HG03469 (cell line): ENCODE measurements around the gene MCCD1.

Experiments used
- ATAC-seq: cut with Tn5 transposase; IDR thresholded peaks from one replicate; pipeline ENCODE4 v1.9.1; 2021; ENCODE audit warnings: mild to moderate bottlenecking, moderate library complexity, moderate number of reproducible peaks; ENCODE audit not compliant: unreplicated experiment

MCCD1 gene

GRCh38 chr6:31568537-31568961, 39.8 kb downstream of the MCCD1 start:
- ATAC-seq = peak; percentile 53

DNA sequence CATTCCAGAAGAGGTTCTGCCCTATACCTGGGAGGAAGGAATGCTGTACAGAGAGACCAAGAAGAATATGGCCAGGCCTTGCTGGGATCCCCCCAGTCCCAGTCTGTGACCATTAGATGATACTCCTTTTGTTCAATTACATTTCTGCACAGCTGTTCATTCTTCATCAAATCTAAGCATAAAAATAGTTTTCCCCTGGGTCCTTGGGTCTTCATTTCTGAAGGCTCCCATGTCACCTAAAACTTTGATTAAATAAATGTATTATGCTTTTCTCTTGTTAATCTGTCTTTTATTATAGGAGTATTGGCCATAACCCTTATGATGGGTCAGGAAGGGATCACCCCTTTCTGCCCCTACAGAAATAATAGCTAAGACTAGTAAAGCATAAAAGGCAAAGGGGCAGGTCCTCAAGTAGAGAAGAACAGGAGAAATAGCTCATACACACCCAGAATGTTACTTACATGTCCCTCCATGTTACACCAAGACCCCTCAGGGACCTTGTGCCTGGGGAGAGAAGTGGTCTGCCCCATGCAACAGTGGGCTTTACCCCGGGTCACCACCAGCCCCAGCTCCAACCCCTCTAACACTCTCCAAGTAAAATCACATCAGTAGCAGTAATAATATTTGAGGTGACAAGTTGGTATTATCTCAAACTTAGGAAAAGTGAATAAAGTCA, 41.2 kb downstream of the MCCD1 start:
- no peak for ATAC-seq

DNA sequence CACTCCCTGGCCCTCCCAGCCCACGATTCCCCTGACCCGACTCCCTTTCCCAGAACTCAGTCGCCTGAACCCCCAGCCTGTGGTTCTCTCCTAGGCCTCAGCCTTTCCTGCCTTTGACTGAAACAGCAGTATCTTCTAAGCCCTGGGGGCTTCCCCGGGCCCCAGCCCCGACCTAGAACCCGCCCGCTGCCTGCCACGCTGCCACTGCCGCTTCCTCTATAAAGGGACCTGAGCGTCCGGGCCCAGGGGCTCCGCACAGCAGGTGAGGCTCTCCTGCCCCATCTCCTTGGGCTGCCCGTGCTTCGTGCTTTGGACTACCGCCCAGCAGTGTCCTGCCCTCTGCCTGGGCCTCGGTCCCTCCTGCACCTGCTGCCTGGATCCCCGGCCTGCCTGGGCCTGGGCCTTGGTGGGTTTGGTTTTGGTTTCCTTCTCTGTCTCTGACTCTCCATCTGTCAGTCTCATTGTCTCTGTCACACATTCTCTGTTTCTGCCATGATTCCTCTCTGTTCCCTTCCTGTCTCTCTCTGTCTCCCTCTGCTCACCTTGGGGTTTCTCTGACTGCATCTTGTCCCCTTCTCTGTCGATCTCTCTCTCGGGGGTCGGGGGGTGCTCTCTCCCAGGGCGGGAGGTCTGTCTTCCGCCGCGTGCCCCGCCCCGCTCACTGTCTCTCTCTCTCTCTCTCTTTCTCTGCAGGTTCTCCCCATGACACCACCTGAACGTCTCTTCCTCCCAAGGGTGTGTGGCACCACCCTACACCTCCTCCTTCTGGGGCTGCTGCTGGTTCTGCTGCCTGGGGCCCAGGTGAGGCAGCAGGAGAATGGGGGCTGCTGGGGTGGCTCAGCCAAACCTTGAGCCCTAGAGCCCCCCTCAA, 43.5 kb downstream of the MCCD1 start, which contains the start of gene LTA:
Gene LTA, plus strand, starts transcription at position 249 of the 871 bp plus-strand sequence. Its CDS starts 454 bp downstream, at position 703.
- ATAC-seq = no peak

- no peak for ATAC-seq
Measured at GRCh38 chr6:31573239-31574105, 44.7 kb downstream of the MCCD1 start.

GRCh38 chr6:31574106-31575061, 45.6 kb downstream of the MCCD1 start:
- no peak for ATAC-seq

GRCh38 chr6:31575335-31575901, 46.7 kb downstream of the MCCD1 start, which contains the start of gene TNF:
TNF (plus strand) TSS chr6:31575565; CDS start chr6:31575742, 177 bp downstream.
- no peak for ATAC-seq

GRCh38 chr6:31575952-31576685, 47.4 kb downstream of the MCCD1 start:
- no peak for ATAC-seq

GRCh38 chr6:31576897-31577578, 48.3 kb downstream of the MCCD1 start:
- ATAC-seq = no peak

DNA sequence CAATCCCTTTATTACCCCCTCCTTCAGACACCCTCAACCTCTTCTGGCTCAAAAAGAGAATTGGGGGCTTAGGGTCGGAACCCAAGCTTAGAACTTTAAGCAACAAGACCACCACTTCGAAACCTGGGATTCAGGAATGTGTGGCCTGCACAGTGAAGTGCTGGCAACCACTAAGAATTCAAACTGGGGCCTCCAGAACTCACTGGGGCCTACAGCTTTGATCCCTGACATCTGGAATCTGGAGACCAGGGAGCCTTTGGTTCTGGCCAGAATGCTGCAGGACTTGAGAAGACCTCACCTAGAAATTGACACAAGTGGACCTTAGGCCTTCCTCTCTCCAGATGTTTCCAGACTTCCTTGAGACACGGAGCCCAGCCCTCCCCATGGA, 48.8 kb downstream of the MCCD1 start:
- ATAC-seq = no peak

GRCh38 chr6:31578184-31579118, 49.7 kb downstream of the MCCD1 start:
- no peak for ATAC-seq

- ATAC-seq = no peak
Measured at GRCh38 chr6:31579119-31579505, 50.4 kb downstream of the MCCD1 start.
